ENCODE results near the gene DYRK1A. TPM values are rescaled to one million over a fixed set of nuclear protein-coding genes. Genes with fewer than 3 reads are reported as not detected.

DYRK1A gene
- total and polyA plus RNA-seq, 10 of the 15 experiments (the other 5 are each of a cell fraction or from before 2014, with no cell fraction given) = 2.4 to 68.6 (median 30.7) TPM

DNA sequence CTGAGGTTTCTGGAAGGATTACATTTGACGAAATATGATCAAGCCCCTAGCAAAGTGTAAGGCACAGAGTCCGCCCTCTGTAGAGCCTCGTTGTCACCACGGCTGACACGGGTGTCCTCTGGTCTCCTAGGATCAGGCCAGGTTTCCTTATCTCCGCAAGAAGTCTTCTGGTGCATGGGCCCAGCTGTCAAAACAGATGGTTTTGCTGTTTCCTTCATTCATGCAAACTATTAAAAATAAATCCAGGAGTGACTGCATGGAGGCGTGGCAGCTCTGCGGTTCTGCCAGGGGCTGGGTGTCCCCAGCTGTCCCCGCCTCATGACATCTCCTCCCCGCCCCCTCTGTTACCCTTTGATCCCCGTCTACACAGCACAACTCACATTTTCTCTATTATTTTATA is 209.0 kb downstream of the DYRK1A start:
- Histone ChIP-seq H3K36me3 (ENCODE audit: control insufficient read depth in 2 of 2, insufficient read depth in 2 of 2, low read length in 1 of 2) (no peaks in the 10 kb centered on the region), H3K9me3 (replicated peaks; ENCODE audit: control insufficient read depth, insufficient read depth, low read length) (peaks cover 2% of the 10 kb centered on the region), H4K20me1 (ENCODE audit: control insufficient read depth, insufficient read depth) (no peaks in the 10 kb centered on the region), H2AFZ (ENCODE audit: control insufficient read depth, low read depth, low read length) (no peak overlapping the region), H3K4me1 (ENCODE audit: control insufficient read depth, insufficient read depth, low read length) (no peaks in the 10 kb centered on the region), H3K27me3 (replicated peaks in 1 of 2; ENCODE audit: control insufficient read depth in 2 of 2, insufficient read depth in 2 of 2, low read length in 1 of 2) (no peaks in the 10 kb centered on the region), H3K9ac (ENCODE audit: control insufficient read depth, insufficient read depth, low read length) (no peak overlapping the region), H3K4me3 (no peak overlapping the region), H3K4me2 (ENCODE audit: control insufficient read depth, insufficient read depth) (no peak overlapping the region), H3K79me2 (ENCODE audit: control insufficient read depth, insufficient read depth, low read length) (no peaks in the 10 kb centered on the region), H3K27ac (ENCODE audit: control insufficient read depth, insufficient read depth) (no peak overlapping the region)
- CTCF ChIA-PET = interaction anchor here (0.8 to 2.3 kb wide), 2 partner anchors 12 to 30 kb away, joined by 4 to 6 read pairs; no protein-coding TSS in a partner anchor
- intact Hi-C loops (cut with micrococcal nuclease; ENCODE audit: unreplicated experiment) = no loop called here
- ATAC-seq = no peak
- SMC1A ChIA-PET (ENCODE audit: uncharacterized antibody, unreplicated experiment) = no interaction called here
- RAD21 ChIA-PET (ENCODE audit: unreplicated experiment) = no interaction called here
- no peak for DNase-seq (ENCODE audit: low read depth, low spot score)
- no peak for FAIRE-seq
- in situ Hi-C loops (cut with MboI) = no loop called here
- WGBS (ENCODE audit: insufficient coverage, insufficient replicate concordance, low lambda C conversion rate, missing lambda C conversion rate) = 72% methylated on average over 11 of the region's 11 CpGs
- BruUV-seq (replicated peaks) = no TSS peak
- POLR2A ChIA-PET = no interaction called here
- no peak for TF ChIP-seq CREB1 (IDR thresholded peaks at IDR 0.05; ENCODE audit: low read depth)
- no peak for TF ChIP-seq CBX3 (IDR thresholded peaks at IDR 0.05; ENCODE audit: borderline replicate concordance, low read depth)
- TF ChIP-seq, protein P1, sequence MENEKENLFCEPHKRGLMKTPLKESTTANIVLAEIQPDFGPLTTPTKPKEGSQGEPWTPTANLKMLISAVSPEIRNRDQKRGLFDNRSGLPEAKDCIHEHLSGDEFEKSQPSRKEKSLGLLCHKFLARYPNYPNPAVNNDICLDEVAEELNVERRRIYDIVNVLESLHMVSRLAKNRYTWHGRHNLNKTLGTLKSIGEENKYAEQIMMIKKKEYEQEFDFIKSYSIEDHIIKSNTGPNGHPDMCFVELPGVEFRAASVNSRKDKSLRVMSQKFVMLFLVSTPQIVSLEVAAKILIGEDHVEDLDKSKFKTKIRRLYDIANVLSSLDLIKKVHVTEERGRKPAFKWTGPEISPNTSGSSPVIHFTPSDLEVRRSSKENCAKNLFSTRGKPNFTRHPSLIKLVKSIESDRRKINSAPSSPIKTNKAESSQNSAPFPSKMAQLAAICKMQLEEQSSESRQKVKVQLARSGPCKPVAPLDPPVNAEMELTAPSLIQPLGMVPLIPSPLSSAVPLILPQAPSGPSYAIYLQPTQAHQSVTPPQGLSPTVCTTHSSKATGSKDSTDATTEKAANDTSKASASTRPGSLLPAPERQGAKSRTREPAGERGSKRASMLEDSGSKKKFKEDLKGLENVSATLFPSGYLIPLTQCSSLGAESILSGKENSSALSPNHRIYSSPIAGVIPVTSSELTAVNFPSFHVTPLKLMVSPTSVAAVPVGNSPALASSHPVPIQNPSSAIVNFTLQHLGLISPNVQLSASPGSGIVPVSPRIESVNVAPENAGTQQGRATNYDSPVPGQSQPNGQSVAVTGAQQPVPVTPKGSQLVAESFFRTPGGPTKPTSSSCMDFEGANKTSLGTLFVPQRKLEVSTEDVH (IDR thresholded peaks at IDR 0.05; ENCODE audit: low read depth, partially characterized antibody) = no peak
- TF ChIP-seq GABPA (IDR thresholded peaks at IDR 0.05; ENCODE audit: low read depth) = no peak
- no peak for TF ChIP-seq HDAC6 (IDR thresholded peaks at IDR 0.05; ENCODE audit: unreplicated experiment)
- no peak for TF ChIP-seq STAT1 (conservative IDR thresholded peaks at IDR 0.05)
- TF ChIP-seq PAX8 (IDR thresholded peaks at IDR 0.05) = no peak
- TF ChIP-seq BRCA1 (IDR thresholded peaks at IDR 0.05; ENCODE audit: low read depth, low read length) = no peak
- no peak for TF ChIP-seq CHD1 (IDR thresholded peaks at IDR 0.05; ENCODE audit: low read depth, low read length)
- TF ChIP-seq, protein P2, sequence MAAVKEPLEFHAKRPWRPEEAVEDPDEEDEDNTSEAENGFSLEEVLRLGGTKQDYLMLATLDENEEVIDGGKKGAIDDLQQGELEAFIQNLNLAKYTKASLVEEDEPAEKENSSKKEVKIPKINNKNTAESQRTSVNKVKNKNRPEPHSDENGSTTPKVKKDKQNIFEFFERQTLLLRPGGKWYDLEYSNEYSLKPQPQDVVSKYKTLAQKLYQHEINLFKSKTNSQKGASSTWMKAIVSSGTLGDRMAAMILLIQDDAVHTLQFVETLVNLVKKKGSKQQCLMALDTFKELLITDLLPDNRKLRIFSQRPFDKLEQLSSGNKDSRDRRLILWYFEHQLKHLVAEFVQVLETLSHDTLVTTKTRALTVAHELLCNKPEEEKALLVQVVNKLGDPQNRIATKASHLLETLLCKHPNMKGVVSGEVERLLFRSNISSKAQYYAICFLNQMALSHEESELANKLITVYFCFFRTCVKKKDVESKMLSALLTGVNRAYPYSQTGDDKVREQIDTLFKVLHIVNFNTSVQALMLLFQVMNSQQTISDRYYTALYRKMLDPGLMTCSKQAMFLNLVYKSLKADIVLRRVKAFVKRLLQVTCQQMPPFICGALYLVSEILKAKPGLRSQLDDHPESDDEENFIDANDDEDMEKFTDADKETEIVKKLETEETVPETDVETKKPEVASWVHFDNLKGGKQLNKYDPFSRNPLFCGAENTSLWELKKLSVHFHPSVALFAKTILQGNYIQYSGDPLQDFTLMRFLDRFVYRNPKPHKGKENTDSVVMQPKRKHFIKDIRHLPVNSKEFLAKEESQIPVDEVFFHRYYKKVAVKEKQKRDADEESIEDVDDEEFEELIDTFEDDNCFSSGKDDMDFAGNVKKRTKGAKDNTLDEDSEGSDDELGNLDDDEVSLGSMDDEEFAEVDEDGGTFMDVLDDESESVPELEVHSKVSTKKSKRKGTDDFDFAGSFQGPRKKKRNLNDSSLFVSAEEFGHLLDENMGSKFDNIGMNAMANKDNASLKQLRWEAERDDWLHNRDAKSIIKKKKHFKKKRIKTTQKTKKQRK (IDR thresholded peaks at IDR 0.05; ENCODE audit: low read depth, low read length) = no peak
- TF ChIP-seq STAT3 (IDR thresholded peaks at IDR 0.05; ENCODE audit: low read depth, low read length) = no peak
- no peak for TF ChIP-seq BHLHE40 (IDR thresholded peaks at IDR 0.05; ENCODE audit: borderline replicate concordance in 1 of 2, low read depth in 2 of 2, low read length in 1 of 2)
- no peak for TF ChIP-seq NR2F1 (conservative IDR thresholded peaks at IDR 0.05)
- TF ChIP-seq, protein P3, sequence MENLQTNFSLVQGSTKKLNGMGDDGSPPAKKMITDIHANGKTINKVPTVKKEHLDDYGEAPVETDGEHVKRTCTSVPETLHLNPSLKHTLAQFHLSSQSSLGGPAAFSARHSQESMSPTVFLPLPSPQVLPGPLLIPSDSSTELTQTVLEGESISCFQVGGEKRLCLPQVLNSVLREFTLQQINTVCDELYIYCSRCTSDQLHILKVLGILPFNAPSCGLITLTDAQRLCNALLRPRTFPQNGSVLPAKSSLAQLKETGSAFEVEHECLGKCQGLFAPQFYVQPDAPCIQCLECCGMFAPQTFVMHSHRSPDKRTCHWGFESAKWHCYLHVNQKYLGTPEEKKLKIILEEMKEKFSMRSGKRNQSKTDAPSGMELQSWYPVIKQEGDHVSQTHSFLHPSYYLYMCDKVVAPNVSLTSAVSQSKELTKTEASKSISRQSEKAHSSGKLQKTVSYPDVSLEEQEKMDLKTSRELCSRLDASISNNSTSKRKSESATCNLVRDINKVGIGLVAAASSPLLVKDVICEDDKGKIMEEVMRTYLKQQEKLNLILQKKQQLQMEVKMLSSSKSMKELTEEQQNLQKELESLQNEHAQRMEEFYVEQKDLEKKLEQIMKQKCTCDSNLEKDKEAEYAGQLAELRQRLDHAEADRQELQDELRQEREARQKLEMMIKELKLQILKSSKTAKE (IDR thresholded peaks at IDR 0.05; ENCODE audit: low read depth, poor library complexity, severe bottlenecking) = no peak
- TF ChIP-seq MEF2A (IDR thresholded peaks at IDR 0.05; ENCODE audit: insufficient read depth, low read depth, low read length) = no peak
- TF ChIP-seq TCF12 (IDR thresholded peaks at IDR 0.05; ENCODE audit: low read depth, low read length) = no peak
- TF ChIP-seq, protein P4, sequence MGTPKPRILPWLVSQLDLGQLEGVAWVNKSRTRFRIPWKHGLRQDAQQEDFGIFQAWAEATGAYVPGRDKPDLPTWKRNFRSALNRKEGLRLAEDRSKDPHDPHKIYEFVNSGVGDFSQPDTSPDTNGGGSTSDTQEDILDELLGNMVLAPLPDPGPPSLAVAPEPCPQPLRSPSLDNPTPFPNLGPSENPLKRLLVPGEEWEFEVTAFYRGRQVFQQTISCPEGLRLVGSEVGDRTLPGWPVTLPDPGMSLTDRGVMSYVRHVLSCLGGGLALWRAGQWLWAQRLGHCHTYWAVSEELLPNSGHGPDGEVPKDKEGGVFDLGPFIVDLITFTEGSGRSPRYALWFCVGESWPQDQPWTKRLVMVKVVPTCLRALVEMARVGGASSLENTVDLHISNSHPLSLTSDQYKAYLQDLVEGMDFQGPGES (IDR thresholded peaks at IDR 0.05) = no peak

Measured in GM12878 (cell line).